K562 (cell line): Measurements from ENCODE around the gene NQO2. TPM values are rescaled to one million over a fixed set of nuclear protein-coding genes. Genes with fewer than 3 reads are reported as not detected.

Experiments
- BACH1 ChIP-seq: fragments of 200-800 bp; sonication (Bioruptor generic); IDR thresholded peaks from 2 replicates; pipeline ENCODE4 v1.6.1; 2016; ENCODE audit warnings: missing genetic modification characterization, missing compliant biosample characterization
- CBX5 ChIP-seq: IDR thresholded peaks from 2 replicates; pipeline ENCODE4 v1.6.1; 2014; ENCODE audit warnings: low read depth, borderline replicate concordance
- HDAC2 ChIP-seq: fragments of 450-650 bp; IDR thresholded peaks from 2 replicates; pipeline ENCODE4 v1.6.1; 2016; ENCODE audit warnings: mild to moderate bottlenecking
- HDGF ChIP-seq: fragments of 450-650 bp; IDR thresholded peaks from 2 replicates; pipeline ENCODE4 v1.6.1; 2016
- HMG20B ChIP-seq: fragments of 250-450 bp; sonication (Bioruptor Pico); IDR thresholded peaks from 2 replicates; pipeline ENCODE4 v1.5.0; 2021; ENCODE audit warnings: mild to moderate bottlenecking
- IFI16 ChIP-seq: fragments of 250-450 bp; sonication (Bioruptor Pico); IDR thresholded peaks from 2 replicates; pipeline ENCODE4 v2.1.2; 2022; ENCODE audit warnings: mild to moderate bottlenecking, inconsistent platforms
- NCOA2 ChIP-seq, 2 experiments: fragments of 450-650 bp; IDR thresholded peaks; 2 replicates each; pipeline ENCODE4 v1.6.1; 2018; ENCODE audit warnings: mild to moderate bottlenecking in 2 of 2, moderate library complexity in 1 of 2; ENCODE audit not compliant: partially characterized antibody in 2 of 2
- PHF21A ChIP-seq: fragments of 450-650 bp; IDR thresholded peaks from 2 replicates; pipeline ENCODE4 v1.6.1; 2017; ENCODE audit warnings: low read depth, borderline replicate concordance
- POLR2H ChIP-seq: IDR thresholded peaks from 2 replicates; pipeline ENCODE4 v1.6.1; 2016; ENCODE audit warnings: missing genetic modification characterization, low read depth, mild to moderate bottlenecking, control low read depth, missing compliant biosample characterization, moderate library complexity
- PTTG1 ChIP-seq: fragments of 450-650 bp; IDR thresholded peaks from 2 replicates; pipeline ENCODE4 v1.6.1; 2016; ENCODE audit warnings: low read depth, mild to moderate bottlenecking, missing genetic modification characterization, missing compliant biosample characterization
- RBM22 ChIP-seq: fragments of 200-400 bp; formaldehyde crosslinking; IDR thresholded peaks from 2 replicates; pipeline ENCODE4 v1.6.1; 2018; ENCODE audit warnings: low read length, low read depth; ENCODE audit not compliant: poor library complexity, severe bottlenecking
- RCOR1 ChIP-seq, 2 experiments: IDR thresholded peaks; 2 replicates each; pipeline ENCODE4 v1.6.1; 2012; ENCODE audit warnings: low read depth in 2 of 2, low read length in 2 of 2, borderline replicate concordance in 1 of 2, improper control_type of control experiment in 1 of 2
- TAL1 ChIP-seq: fragments of 450-650 bp; IDR thresholded peaks from 2 replicates; pipeline ENCODE4 v1.6.1; 2016; ENCODE audit warnings: mild to moderate bottlenecking
- TCF3 ChIP-seq: sonication (generic); formaldehyde crosslinking; IDR thresholded peaks from 2 replicates; pipeline ENCODE4 v1.4.0; 2020; ENCODE audit warnings: mild to moderate bottlenecking, missing genetic modification reagents
- ZNF143 ChIP-seq: sonication (generic); formaldehyde crosslinking; IDR thresholded peaks from 2 replicates; pipeline ENCODE4 v1.9.0; 2022; ENCODE audit warnings: mild to moderate bottlenecking, missing genetic modification reagents
- ZNF436 ChIP-seq: fragments of 250-450, 450-650 bp; sonication (Bioruptor Pico); formaldehyde crosslinking; IDR thresholded peaks from 2 replicates; pipeline ENCODE4 v1.7.0; 2020; ENCODE audit warnings: mild to moderate bottlenecking
- ZNF586 ChIP-seq: fragments of 450-650 bp; formaldehyde crosslinking; conservative IDR thresholded peaks from 2 replicates; pipeline ENCODE4 v1.4.0; 2020; ENCODE audit warnings: mild to moderate bottlenecking, moderate library complexity
- polyA plus RNA-seq, 8 experiments: library from polyadenylated mRNA; depleted of rRNA in 4 of 8; stranded (reverse) in 5 of 8; unstranded in 3 of 8; fragments of >200 nt; fragmentation: Nextera tagmentation in 2 of 8; fragmentation: Illumina TruSeq in 1 of 8; extraction: Ambion mirVana in 2 of 8; extraction: Trizol in 1 of 8; gene quantifications; 2 replicates each; pipeline versions ENCODE4 v1.2.1 to v1.2.3, GENCODE V29; 2011 to 2014; ENCODE audit warnings: inconsistent platforms in 1 of 8, missing spikeins in 1 of 8
- total RNA-seq, 7 experiments: library from RNA; depleted of rRNA in 6 of 7; stranded (reverse); fragments of >200 nt in 6 of 7; fragmentation: Illumina TruSeq in 2 of 7; extraction: Trizol in 2 of 7; gene quantifications; 2 replicates each; pipeline versions ENCODE4 v1.2.1 to v1.2.3, GENCODE V29; 2011 to 2021; ENCODE audit warnings: low replicate concordance in 1 of 7
- TF ChIP-seq, protein P1 (sequence below): sonication (generic); formaldehyde crosslinking; IDR thresholded peaks from 2 replicates; pipeline ENCODE4 v1.8.0; 2022; ENCODE audit warnings: mild to moderate bottlenecking, missing genetic modification reagents
- TF ChIP-seq, protein P2 (sequence below): fragments of 450-650 bp; IDR thresholded peaks from 2 replicates; pipeline ENCODE4 v1.6.1; 2016; ENCODE audit warnings: borderline replicate concordance
- TF ChIP-seq, protein P3 (sequence below): sonication (generic); formaldehyde crosslinking; IDR thresholded peaks from 2 replicates; pipeline ENCODE4 v1.8.0; 2022; ENCODE audit warnings: mild to moderate bottlenecking, missing genetic modification reagents
- TF ChIP-seq, protein P4 (sequence below), 2 experiments: fragments of 450-650 bp in 1 of 2; sonication (generic) in 1 of 2; formaldehyde crosslinking; conservative IDR thresholded peaks; 2 replicates each; pipeline versions ENCODE4 v1.4.0 to v1.8.1; 2020 to 2022; ENCODE audit warnings: mild to moderate bottlenecking in 1 of 2, missing genetic modification reagents in 1 of 2

The NQO2 gene
- total and polyA plus RNA-seq, 9 of the 15 experiments (the other 6 are each of a cell fraction or from before 2014, with no cell fraction given) = 54.6 to 214 (median 116) TPM

DNA sequence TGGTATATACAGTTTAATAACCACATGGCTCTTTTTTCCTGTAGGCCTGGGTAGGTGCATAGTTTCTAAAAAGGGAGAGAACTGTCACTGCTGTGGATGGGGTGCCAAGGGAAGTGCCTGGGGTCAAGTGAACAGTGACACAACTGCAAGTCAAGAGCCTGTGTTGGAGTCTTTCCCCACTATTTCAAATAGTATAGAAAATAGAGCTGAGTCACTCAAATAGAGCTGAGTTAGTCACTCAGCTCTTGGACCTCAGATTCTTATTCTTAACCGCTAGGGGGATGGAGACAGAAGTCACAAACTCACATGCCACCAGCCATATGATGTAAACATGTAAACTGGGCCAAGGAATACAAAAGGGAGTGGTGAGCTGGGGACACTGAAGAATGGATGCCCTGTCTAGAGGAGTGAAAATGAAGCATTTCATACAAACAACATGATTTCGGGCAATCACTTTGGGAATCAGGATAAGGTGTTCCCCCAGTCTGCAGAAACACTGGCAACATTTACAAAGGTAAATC is 2.1 kb downstream of the NQO2 start (continued):
- TF ChIP-seq, protein P1, sequence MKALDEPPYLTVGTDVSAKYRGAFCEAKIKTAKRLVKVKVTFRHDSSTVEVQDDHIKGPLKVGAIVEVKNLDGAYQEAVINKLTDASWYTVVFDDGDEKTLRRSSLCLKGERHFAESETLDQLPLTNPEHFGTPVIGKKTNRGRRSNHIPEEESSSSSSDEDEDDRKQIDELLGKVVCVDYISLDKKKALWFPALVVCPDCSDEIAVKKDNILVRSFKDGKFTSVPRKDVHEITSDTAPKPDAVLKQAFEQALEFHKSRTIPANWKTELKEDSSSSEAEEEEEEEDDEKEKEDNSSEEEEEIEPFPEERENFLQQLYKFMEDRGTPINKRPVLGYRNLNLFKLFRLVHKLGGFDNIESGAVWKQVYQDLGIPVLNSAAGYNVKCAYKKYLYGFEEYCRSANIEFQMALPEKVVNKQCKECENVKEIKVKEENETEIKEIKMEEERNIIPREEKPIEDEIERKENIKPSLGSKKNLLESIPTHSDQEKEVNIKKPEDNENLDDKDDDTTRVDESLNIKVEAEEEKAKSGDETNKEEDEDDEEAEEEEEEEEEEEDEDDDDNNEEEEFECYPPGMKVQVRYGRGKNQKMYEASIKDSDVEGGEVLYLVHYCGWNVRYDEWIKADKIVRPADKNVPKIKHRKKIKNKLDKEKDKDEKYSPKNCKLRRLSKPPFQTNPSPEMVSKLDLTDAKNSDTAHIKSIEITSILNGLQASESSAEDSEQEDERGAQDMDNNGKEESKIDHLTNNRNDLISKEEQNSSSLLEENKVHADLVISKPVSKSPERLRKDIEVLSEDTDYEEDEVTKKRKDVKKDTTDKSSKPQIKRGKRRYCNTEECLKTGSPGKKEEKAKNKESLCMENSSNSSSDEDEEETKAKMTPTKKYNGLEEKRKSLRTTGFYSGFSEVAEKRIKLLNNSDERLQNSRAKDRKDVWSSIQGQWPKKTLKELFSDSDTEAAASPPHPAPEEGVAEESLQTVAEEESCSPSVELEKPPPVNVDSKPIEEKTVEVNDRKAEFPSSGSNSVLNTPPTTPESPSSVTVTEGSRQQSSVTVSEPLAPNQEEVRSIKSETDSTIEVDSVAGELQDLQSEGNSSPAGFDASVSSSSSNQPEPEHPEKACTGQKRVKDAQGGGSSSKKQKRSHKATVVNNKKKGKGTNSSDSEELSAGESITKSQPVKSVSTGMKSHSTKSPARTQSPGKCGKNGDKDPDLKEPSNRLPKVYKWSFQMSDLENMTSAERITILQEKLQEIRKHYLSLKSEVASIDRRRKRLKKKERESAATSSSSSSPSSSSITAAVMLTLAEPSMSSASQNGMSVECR (CRISPR knock-in tag) = peak; percentile 82
- no peak for TF ChIP-seq IFI16 (CRISPR knock-in tag)
- TF ChIP-seq, protein P2, sequence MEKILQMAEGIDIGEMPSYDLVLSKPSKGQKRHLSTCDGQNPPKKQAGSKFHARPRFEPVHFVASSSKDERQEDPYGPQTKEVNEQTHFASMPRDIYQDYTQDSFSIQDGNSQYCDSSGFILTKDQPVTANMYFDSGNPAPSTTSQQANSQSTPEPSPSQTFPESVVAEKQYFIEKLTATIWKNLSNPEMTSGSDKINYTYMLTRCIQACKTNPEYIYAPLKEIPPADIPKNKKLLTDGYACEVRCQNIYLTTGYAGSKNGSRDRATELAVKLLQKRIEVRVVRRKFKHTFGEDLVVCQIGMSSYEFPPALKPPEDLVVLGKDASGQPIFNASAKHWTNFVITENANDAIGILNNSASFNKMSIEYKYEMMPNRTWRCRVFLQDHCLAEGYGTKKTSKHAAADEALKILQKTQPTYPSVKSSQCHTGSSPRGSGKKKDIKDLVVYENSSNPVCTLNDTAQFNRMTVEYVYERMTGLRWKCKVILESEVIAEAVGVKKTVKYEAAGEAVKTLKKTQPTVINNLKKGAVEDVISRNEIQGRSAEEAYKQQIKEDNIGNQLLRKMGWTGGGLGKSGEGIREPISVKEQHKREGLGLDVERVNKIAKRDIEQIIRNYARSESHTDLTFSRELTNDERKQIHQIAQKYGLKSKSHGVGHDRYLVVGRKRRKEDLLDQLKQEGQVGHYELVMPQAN = peak; percentile 61; the same call in 1 of the 2 replicates
- no peak for TF ChIP-seq ZNF143 (CRISPR knock-in tag)
- TF ChIP-seq RBM22 = no peak
- TF ChIP-seq HMG20B (CRISPR knock-in tag) = no peak
- peak; percentile 68; the same call in 1 of the 2 replicates for TF ChIP-seq POLR2H
- peak; percentile 69; the same call in 1 of the 2 replicates for TF ChIP-seq PHF21A
- peak; percentile 88 for TF ChIP-seq HDAC2
- TF ChIP-seq CBX5 = peak; percentile 36; the same call in 1 of the 2 replicates
- TF ChIP-seq RCOR1 (IDR thresholded peaks at IDR 0.05; ENCODE audit: borderline replicate concordance in 1 of 2, low read depth in 2 of 2, low read length in 2 of 2) = peak; percentile 56 to 86; a peak in 1 of 4 replicates
- no peak for TF ChIP-seq HDGF
- no peak for TF ChIP-seq TCF3 (CRISPR knock-in tag)
- TF ChIP-seq ZNF586 (CRISPR knock-in tag) = no peak
- TF ChIP-seq NCOA2 (IDR thresholded peaks at IDR 0.05; ENCODE audit: partially characterized antibody in 2 of 2) = no peak
- TF ChIP-seq, protein P3, sequence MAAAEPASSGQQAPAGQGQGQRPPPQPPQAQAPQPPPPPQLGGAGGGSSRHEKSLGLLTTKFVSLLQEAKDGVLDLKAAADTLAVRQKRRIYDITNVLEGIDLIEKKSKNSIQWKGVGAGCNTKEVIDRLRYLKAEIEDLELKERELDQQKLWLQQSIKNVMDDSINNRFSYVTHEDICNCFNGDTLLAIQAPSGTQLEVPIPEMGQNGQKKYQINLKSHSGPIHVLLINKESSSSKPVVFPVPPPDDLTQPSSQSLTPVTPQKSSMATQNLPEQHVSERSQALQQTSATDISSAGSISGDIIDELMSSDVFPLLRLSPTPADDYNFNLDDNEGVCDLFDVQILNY (CRISPR knock-in tag) = no peak
- TF ChIP-seq ZNF436 = no peak
- TF ChIP-seq TAL1 = peak; percentile 24; the same call in 1 of the 2 replicates
- peak; percentile 100 for TF ChIP-seq BACH1 (tag)
- TF ChIP-seq, protein P4, sequence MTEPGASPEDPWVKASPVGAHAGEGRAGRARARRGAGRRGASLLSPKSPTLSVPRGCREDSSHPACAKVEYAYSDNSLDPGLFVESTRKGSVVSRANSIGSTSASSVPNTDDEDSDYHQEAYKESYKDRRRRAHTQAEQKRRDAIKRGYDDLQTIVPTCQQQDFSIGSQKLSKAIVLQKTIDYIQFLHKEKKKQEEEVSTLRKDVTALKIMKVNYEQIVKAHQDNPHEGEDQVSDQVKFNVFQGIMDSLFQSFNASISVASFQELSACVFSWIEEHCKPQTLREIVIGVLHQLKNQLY (CRISPR knock-in tag; conservative IDR thresholded peaks at IDR 0.05) = no peak
- TF ChIP-seq PTTG1 (tag) = no peak
